Measurements from ENCODE around the gene C1QBP.
"Not testable (repeated sequence)": the region's sequence is repeated elsewhere in the genome, so short reads cannot be mapped to it uniquely, and the experiment has no call there.

C1QBP gene

DNA sequence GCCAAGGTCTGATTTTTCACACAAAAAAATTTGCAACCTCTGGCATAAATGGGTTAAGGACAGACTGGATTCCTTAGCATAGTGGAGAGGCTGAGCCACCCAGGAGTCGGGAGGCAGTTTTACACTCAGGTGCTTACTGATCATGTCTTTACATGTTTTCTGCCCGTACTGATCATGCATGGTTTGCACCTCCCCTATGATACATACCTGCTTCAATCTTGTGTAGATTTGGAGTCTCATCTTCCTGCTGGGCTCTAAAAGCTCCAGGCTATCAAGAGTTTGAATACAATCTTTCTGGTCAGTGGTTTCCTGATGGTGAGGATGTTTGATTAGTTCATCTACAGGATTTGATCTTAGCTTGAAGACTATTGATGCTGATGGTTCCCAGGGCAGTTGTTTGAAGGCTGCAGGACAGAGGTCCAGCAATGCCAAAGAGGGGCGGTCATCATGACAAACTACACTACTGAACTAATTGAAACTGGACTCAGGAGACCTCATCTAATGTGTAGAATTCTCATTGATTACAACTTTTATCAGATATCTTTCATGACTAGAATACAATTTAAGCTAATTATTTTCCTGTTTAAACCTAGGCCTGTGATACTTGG lies 6.9 kb downstream of the C1QBP start:
- no peak for DNase-seq

DNA sequence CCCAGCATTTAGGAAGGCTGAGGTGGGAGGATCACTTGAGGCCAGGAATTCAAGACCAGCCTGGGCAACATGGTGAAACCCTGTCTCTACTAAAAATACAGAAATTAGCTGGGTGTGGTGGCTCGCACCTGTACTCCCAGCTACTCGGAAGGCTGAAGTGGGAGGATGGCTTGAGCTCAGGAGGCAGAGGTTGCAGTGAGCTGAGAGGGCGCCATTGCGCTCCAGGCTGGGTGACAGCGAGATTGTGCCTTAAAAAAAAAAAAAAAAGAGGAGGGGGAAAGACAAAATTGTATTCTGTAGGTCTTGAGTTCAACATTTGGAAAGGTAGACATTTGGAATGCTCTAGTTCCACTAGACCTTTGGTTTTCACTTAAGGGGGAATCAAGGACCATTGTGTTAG lies 7.7 kb downstream of the C1QBP start:
- DNase-seq = not testable (repeated sequence)

DNA sequence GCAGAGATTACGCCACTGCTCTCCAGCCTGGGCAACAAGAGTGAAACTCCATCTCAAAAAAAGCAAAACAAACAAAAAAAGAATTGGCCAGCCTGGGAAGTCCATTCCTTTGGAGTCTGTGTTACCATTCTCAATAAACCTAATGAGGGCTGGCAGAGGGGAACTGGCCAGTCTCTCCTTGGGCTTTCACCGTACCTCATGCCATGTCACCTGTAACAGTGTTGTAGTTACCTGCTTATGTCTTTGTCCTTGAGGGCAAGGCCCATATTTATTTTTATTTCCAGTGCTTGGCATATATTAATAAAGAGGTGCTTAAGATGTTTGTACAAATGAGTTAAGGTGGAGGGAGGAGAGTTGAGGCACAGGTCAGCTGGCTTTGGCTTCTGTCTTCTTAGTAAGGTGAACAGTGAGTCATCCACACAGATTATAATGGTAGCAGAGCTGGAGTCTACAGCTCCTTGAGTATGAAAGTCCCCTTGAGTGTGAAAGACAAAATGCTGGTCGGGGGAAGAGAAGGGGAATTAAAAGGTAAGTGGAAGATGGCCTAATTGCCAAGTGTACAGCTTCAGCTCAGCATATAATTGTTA lies 8.4 kb downstream of the C1QBP start:
- no peak for DNase-seq

DNA sequence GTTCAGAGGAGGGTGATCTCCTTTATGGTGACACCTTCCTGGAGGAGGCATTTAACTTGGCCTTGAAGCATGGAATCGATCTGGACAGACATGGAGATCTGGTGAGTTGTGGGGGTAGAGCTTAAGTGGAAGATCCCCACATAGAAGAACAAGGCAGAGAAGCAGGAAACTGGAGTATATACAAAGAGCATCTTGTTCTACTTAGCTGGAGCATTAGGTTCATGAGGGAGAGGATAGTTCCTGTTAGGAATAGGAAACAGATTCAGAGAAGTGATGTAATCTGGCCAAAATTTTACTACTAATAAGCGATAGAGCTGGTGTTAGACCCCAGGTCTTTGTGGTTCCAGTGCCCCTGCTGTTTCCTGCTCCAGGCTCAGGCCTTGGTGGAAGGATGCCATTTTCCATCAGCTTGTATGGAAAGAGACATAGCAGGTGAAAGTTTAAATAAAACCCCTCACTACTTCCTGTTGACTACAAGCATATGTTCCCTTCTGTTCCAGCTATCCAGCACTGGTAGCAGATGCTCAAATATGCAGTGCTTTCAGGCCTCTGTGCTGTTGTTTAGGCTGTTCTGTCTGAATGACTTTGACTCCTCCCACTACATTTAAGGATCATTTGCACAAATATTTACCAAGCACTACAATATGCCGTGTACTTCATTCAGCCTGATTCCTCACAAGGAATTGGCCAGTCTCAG lies 9.6 kb downstream of the C1QBP start:
- no peak for DNase-seq

DNA sequence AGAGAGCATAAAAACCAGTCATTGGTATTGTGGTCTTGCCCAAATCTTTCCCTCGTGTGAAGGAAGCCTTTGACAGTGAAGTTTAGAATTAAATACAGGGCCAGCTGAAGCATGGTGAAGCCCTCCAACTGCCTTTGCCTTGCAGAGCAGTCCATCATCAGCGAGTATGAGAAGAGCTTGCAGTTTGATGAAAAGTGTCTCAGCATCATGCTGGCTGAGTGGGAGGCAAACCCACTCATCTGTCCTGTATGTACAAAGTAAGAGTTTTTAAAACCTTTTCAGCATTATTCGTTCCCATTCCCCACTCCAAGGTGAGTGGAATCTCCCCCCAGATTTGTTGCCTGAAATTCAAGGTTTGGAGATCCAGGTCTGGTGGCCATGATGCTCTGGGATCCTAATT lies 13.1 kb downstream of the C1QBP start:
- no peak for DNase-seq

DNA sequence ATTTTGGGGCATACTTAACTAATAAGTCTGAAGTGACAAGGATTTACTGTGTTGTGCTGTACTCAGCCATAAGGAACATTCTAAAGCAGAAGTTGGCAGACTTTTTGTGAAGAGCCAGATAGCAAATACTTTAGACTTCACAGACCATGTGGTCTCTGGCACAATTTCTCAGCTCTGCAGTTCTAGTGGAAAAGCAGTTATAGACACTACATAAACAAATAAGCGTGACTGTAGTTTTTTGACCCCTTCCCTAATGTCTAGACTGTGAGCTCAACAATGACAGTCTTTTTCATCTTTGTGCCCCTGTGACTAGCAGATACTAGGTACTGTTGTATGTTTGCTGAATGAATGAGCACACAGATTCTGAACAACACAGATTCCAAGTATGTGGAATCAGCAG lies 14.0 kb downstream of the C1QBP start:
- no peak for DNase-seq

DNA sequence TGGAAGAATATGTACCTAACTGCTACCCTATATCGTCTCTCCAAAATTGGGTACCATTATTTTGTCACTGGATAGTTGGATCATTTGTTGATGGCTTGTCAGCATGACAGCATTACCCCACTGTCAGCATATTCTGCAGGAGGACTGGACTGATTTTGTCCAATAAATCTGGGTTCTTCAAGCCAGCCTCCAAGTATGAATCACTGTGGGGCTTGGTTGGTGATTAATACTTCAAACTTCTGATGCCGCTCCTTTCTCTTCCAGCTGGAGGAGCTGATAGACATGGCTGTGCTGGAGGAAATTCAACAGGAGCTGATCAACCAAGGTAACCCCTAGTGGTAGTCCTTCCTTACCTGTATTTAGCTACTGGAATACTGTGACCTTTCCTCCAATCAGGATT lies 16.4 kb downstream of the C1QBP start:
- no peak for DNase-seq

DNA sequence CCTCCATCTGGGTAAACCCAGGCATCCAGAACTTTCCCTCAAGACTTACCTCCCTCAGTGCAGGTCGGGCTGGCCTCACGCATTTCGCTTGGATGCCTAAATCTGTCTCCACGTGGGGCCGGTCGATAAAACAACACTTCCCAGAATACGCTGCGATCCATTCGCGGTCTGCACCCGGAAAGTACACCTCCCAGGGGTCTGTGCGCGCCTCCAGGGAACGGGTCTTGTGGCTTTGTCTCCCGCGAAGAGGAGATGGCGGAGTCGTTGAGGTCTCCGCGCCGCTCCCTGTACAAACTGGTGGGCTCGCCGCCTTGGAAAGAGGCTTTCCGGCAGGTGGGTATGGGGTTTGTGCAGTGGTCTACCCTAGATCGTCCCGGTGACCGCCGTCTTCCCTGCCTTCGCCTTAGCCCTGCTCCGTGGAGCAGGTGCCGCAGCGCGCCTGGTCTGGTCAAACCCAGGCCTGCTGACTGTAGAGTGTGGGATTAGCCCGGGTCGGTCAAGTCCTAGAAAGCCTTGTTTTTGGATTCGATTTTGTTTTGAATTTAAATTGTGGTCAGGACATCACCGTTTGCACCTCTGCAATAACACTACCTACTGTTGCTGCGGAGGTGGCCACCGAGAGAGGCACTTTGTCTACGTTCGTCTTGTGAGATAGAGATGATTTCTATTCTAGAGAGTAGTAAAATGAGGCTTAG lies 18.8 kb downstream of the C1QBP start, which contains the start of gene RPAIN:
TSS of gene RPAIN (plus strand) at position 224 of the 695 bp plus-strand sequence. CDS start at position 253, 29 bp downstream.
- DNase-seq = peak; percentile 90

DNA sequence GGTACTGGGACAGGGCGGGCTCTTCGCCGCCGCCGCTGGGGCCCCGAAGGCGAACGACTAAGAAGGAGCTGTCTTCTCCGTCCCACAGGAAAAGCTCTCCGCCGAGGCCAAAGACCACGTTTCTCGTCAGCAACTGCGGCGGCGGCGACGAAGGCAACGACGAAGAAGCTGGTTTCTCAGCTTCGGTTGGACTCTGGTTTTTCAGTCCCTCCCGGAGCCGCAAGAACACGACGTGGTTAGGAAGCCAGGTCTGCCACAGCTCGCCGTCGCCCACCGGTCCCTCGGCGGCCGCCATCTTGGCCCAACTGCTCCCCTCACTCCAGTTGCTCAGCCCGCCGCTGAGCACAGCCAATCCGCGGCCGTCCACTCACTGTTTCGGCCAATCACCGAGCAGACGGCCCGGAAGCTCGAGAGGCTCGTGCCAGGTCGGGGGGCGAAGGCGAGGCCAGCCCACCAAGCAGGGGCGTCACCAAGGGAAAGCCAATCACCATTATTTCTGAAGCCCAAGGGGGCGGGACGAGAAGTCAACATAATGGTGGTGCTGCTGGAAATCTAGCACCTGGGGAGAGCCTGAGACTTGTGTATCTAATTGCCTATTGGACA lies 19.5 kb downstream of the C1QBP start, which contains the start of gene NUP88:
TSS of gene NUP88 (minus strand) at position 307 of the 603 bp plus-strand sequence. CDS start at position 295, 12 bp downstream.
- peak; percentile 96 for DNase-seq

DNA sequence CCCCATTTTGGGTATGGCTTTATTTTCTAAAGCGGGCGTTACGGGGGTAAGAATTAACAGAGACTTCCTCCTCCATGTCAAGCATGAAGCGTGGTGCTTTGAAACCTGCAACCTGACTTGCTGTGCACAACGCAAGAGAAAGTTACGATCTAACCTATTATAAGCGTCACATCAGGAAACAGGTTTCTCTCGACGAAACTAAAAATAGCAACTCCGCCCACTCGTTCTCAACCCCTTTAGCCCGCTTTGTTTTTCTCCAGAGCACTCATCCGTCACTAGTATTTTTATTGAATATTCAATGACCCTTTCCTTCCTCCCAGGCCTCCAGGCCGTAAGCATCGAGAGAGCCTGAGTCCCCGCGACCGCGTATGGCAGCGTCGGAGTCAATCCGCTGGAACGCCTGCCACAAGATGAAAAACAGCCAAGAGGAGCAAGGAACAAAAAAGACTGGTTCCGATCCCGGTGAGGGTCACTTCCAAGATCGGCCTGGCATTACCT lies 20.0 kb downstream of the C1QBP start:
- DNase-seq = peak; percentile 62

DNA sequence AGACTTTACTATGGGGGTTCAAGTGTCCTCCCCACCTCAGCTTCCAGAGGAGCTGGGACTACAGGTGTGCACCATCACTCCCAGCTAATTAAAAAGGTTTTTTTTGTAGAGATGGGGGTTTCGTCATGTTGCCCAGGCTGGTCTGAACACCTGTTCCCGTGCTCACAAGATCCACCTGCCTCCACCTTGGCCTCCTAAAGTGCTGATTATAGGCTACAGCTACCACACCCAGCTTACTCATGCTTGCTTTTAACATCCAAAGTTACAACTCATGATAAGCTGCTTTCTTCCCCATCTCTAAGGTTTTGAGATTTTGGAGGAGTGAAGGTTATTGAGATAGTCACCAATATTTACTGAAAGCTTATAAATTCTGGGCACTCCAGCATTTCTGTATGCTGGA lies 22.1 kb downstream of the C1QBP start:
- no peak for DNase-seq

DNA sequence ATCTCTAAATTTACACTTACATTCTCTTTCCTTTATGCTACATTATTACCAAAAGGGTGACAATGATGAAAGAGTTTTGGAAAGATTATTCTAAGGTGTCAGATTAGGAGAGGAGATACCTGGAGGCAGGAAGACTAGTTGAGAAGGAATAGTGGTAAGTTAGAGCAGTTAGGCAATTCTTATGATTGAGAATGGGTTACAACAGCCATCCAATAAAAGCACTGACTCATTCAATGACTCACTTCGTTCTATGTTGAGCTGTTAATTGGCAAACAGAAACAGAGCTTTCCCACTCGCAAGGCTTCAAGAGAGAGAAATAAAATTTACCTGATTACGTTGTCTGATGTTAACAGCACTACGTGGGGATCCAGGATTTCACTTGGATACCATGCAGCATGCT lies 25.3 kb downstream of the C1QBP start:
- no peak for DNase-seq

DNA sequence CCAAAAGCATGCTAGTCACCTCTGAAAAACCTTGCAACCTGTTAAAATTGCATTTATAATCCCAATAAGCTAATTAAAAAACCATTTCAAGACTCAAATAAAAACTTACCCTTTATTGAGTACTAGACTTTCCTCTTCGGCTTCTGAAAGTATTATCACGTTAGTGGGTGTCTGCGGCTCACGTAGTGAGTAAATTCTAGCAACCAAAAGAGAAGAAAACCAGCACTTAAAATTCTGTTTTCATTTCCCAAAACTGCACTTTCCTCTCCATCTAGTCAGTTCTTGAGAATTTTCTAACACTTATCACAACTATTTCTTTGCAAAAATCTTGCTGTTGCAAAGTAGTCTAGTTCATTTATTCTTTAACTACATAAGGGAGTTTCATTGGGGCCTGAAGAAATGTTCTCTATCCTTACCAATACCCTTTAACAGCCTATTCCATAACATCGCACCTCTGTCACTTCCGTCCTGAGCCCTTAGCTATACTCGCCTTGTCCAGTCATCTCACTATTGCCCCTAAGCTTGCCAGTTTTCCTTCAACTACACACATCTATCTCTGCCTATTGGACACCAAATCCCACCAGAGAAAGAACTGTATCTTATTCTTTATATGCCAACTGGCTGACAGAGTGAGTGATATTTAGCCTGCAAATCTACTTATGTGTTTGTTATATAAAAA lies 28.2 kb downstream of the C1QBP start:
- DNase-seq = no peak

DNA sequence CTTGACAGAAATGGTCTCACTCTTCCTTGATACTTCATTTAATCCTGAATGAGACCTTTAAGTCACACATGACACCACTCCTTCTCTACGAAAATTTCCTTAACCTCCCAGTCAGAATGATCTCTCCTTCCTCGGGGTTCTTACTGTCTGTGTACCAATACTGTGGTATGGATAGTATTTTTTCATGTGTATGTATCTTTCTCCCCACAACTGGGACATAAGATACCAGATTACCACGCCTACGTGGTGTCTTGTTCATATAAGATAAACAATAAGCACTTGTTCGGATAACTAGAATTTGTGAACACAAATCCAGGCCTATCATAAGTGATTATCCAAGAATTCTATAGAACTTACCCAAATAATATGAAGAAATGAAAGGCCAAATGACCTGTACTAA lies 30.8 kb downstream of the C1QBP start:
- no peak for DNase-seq

DNA sequence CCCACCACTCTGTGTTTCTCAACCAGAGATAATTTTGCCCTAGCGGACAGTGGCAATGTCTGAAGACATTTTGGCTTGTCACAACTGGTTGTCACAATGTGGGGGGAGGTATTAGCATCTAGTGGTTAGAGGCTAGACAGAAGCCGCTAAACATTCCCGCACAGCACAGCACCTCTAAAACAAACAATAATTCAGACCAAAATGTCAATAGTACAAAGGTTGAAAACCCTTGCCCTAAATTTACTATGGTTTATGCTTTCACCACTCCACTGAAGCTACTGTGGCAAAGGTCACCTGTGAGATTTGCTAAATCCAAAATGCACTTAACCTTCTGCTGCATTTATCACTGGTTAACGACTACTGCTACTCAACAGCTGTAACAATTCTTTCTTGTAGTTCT lies 33.6 kb downstream of the C1QBP start:
- DNase-seq = no peak

DNA sequence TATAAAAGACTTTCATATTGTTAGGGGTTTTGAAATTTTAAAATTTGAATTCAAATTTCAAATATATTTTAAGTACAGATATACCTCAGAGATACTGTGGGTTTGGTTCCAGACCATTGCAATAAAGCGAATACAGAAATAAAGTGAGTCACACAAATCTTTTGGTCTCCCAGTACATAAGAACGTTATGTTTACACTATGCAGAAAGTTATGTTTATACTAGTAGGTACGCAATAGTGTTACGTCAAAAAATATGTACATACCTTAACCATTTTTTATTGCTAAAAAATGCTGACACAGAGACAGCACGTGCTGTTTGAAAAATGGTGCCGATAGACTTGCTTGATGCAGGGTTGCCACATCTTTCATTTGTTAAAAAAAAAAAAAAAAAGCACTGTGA lies 39.2 kb downstream of the C1QBP start:
- DNase-seq = no peak

DNA sequence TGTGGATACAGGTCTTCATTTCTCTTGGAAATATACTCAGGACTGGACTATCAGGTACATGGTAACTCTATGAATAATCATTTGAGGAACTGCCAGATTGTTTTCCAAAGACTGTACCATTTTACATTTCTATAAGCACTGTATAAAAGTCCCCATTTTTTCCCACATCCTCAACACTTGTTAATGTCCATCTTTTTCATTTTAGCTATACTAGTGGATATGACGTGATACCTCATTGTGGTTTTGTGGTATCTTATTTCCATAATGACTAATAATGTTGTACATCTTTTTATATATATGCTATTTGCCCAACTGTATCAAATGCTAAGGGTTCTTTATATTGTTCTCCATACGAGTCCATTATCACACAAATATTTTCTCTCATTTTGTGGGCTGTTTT lies 42.3 kb downstream of the C1QBP start:
- DNase-seq = no peak

DNA sequence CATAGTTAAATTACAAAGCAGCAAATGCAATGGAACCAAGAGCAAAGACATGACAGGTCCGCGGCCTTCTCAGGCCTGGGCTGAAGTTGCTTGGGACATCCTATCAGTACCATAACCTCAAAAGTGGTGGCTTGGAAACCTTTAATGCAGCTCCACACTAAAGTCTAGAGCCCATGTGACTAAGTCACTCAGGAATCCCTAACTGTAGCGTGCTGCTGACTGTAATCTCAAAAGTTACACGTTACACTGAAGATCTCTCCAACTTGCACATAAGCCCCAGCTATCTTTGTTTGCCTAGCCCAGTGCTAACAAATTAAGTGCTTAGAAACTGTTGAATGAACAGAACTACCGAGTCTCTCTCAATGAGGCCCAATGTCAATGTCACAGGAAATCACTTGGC lies 47.3 kb downstream of the C1QBP start:
- DNase-seq = no peak
